Liver (tissue), 9 donors: ENCODE measurements around the gene NUCB2. TPM values are rescaled to one million over a fixed set of nuclear protein-coding genes. Genes with fewer than 3 reads are reported as not detected.

Experiments
- DNase-seq: peaks from one replicate; pipeline ENCODE4 v3.0.0-alpha.2; 2017; ENCODE audit warnings: low spot score
- H3K27ac ChIP-seq, 2 donors: one replicate each; pipeline ENCODE4 v1.7.0; 2013; ENCODE audit warnings: inconsistent platforms in 2 of 2, low read length in 2 of 2, control low read depth in 1 of 2, low read depth in 1 of 2, mild to moderate bottlenecking in 1 of 2
- H3K27me3 ChIP-seq, 4 donors: one replicate each; pipeline versions ENCODE4 v1.6.1 to v1.7.0; 2013; ENCODE audit warnings: low read length in 3 of 4, inconsistent platforms in 1 of 4, mild to moderate bottlenecking in 1 of 4, moderate library complexity in 1 of 4; ENCODE audit not compliant: control insufficient read depth in 4 of 4, insufficient read depth in 4 of 4
- H3K36me3 ChIP-seq, 4 donors: one replicate each; pipeline versions ENCODE4 v1.6.1 to v1.7.0; 2013; ENCODE audit warnings: low read length in 3 of 4, mild to moderate bottlenecking in 3 of 4, low read depth in 1 of 4, moderate library complexity in 1 of 4; ENCODE audit not compliant: control insufficient read depth in 4 of 4, insufficient read depth in 3 of 4
- H3K4me1 ChIP-seq, 4 donors: one replicate each; pipeline versions ENCODE4 v1.6.1 to v1.7.0; 2013; ENCODE audit warnings: low read length in 3 of 4, mild to moderate bottlenecking in 3 of 4, moderate library complexity in 1 of 4; ENCODE audit not compliant: control insufficient read depth in 4 of 4, insufficient read depth in 4 of 4
- H3K4me3 ChIP-seq, 3 donors: one replicate each; pipeline versions ENCODE4 v1.6.1 to v1.7.0; 2013; ENCODE audit warnings: low read length in 3 of 3, control low read depth in 1 of 3, low read depth in 1 of 3, mild to moderate bottlenecking in 1 of 3
- H3K9ac ChIP-seq, 2 donors: one replicate each; pipeline ENCODE4 v1.7.0; 2013; ENCODE audit warnings: low read length in 2 of 2, mild to moderate bottlenecking in 2 of 2, moderate library complexity in 2 of 2, control low read depth in 1 of 2, low read depth in 1 of 2
- H3K9me3 ChIP-seq, 4 donors: one replicate each; pipeline versions ENCODE4 v1.6.1 to v1.7.0; 2013; ENCODE audit warnings: low read length in 3 of 4; ENCODE audit not compliant: control insufficient read depth in 4 of 4
- ATF3 ChIP-seq: IDR thresholded peaks from 2 replicates; pipeline ENCODE4 v1.6.1; 2016; ENCODE audit warnings: antibody characterized with exemption
- CTCF ChIP-seq: fragments of 150-350 bp; IDR thresholded peaks from 2 replicates; pipeline ENCODE4 v1.5.1; 2017; ENCODE audit warnings: improper control_type of control experiment, low read depth, low read length; ENCODE audit not compliant: missing input control
- EGR1 ChIP-seq, 2 donors: IDR thresholded peaks; 2 replicates each; pipeline ENCODE4 v1.6.1; 2016 to 2018; ENCODE audit warnings: antibody characterized with exemption in 2 of 2, low read depth in 2 of 2
- FOXA1 ChIP-seq: IDR thresholded peaks from 2 replicates; pipeline ENCODE4 v1.6.1; 2016; ENCODE audit warnings: antibody characterized with exemption
- FOXA2 ChIP-seq: IDR thresholded peaks from 2 replicates; pipeline ENCODE4 v1.6.1; 2016; ENCODE audit warnings: antibody characterized with exemption
- GABPA ChIP-seq, 2 donors: IDR thresholded peaks in 1 of 2; conservative IDR thresholded peaks in 1 of 2; 2 replicates each; pipeline ENCODE4 v1.6.1; 2016; ENCODE audit warnings: antibody characterized with exemption in 2 of 2, mild to moderate bottlenecking in 1 of 2, moderate library complexity in 1 of 2
- HNF4G ChIP-seq: IDR thresholded peaks from 2 replicates; pipeline ENCODE4 v1.6.1; 2016; ENCODE audit warnings: antibody characterized with exemption
- JUND ChIP-seq, 2 donors: IDR thresholded peaks; 2 replicates each; pipeline ENCODE4 v1.6.1; 2016; ENCODE audit warnings: antibody characterized with exemption in 2 of 2
- MAX ChIP-seq: IDR thresholded peaks from 2 replicates; pipeline ENCODE4 v1.6.1; 2016; ENCODE audit warnings: antibody characterized with exemption
- RAD21 ChIP-seq, 2 donors: IDR thresholded peaks; 2 replicates each; pipeline ENCODE4 v1.6.1; 2016; ENCODE audit warnings: antibody characterized with exemption in 2 of 2, mild to moderate bottlenecking in 2 of 2
- REST ChIP-seq: IDR thresholded peaks from 2 replicates; pipeline ENCODE4 v1.6.1; 2016; ENCODE audit warnings: antibody characterized with exemption, mild to moderate bottlenecking
- RXRA ChIP-seq, 2 donors: IDR thresholded peaks; 2 replicates each; pipeline ENCODE4 v1.6.1; 2017 to 2018; ENCODE audit warnings: antibody characterized with exemption in 2 of 2, mild to moderate bottlenecking in 1 of 2
- SP1 ChIP-seq: IDR thresholded peaks from 2 replicates; pipeline ENCODE4 v1.6.1; 2018; ENCODE audit warnings: antibody characterized with exemption, mild to moderate bottlenecking
- TAF1 ChIP-seq: conservative IDR thresholded peaks from 2 replicates; pipeline ENCODE4 v1.6.1; 2016; ENCODE audit warnings: antibody characterized with exemption, mild to moderate bottlenecking
- YY1 ChIP-seq: IDR thresholded peaks from 2 replicates; pipeline ENCODE4 v1.6.1; 2016; ENCODE audit warnings: antibody characterized with exemption, mild to moderate bottlenecking
- ZBTB33 ChIP-seq: IDR thresholded peaks from 2 replicates; pipeline ENCODE4 v1.6.1; 2016; ENCODE audit warnings: antibody characterized with exemption
- WGBS: extraction: QIAGEN DNeasy Blood & Tissue Kit; methylation state at CpG from one replicate; pipeline ENCODE4 v1.1.7; 2013; 5-methylcytosine and 5-hydroxymethylcytosine counted together
- polyA plus RNA-seq, 2 donors: library from polyadenylated mRNA; stranded (reverse) in 1 of 2; unstranded in 1 of 2; fragments of 200-250 nt in 1 of 2; fragments of >200 nt in 1 of 2; fragmentation: Nextera tagmentation in 1 of 2; extraction: Ambion mirVana in 1 of 2; gene quantifications; one replicate each; pipeline versions ENCODE4 v1.2.1 to v1.2.3, GENCODE V29; 2013 to 2015
- total RNA-seq, 2 donors: library from RNA; depleted of rRNA; stranded (reverse); fragments of >200 nt; gene quantifications; one replicate each; pipeline ENCODE4 v1.2.3, GENCODE V29; 2014
- donor health status: healthy.
- donor health status: healthy.
- donor health status: healthy.
- donor health status: healthy.
- donor health status: healthy.

NUCB2 gene
- total and polyA plus RNA-seq, 4 donors = 68.5 to 112 (median 103) TPM

GRCh38 chr11:17347676-17348075 is 71.1 kb downstream of the NUCB2 start:
- 84% methylated on average over 1 of the region's 1 CpG for WGBS
- H3K27ac ChIP-seq = no peak overlapping the region
- H3K9ac ChIP-seq = no peak overlapping the region
- no peak for TF ChIP-seq SP1
- TF ChIP-seq RXRA (IDR thresholded peaks at IDR 0.05) = no peak
- TF ChIP-seq MAX = no peak
- no peak for TF ChIP-seq ATF3
- TF ChIP-seq YY1 = no peak
- no peak overlapping the region for H3K4me3 ChIP-seq
- H3K9me3 ChIP-seq = no peaks in the 10 kb centered on the region
- peaks cover 0 to 2% (median 0%) of the 10 kb centered on the region in 4 donors for H3K36me3 ChIP-seq
- no peaks in the 10 kb centered on the region for H3K27me3 ChIP-seq
- no peak for DNase-seq
- peaks cover 4 to 12% (median 9%) of the 10 kb centered on the region in 4 donors for H3K4me1 ChIP-seq

GRCh38 chr11:17350455-17351171 is 74.1 kb downstream of the NUCB2 start:
- no peak overlapping the region for H3K27ac ChIP-seq
- TF ChIP-seq GABPA (IDR thresholded peaks at IDR 0.05 in 1 of 2, conservative IDR thresholded peaks at IDR 0.05 in 1 of 2) (no peak), ATF3 (no peak), RXRA (IDR thresholded peaks at IDR 0.05) (no peak), JUND (IDR thresholded peaks at IDR 0.05) (no peak), FOXA1 (no peak), FOXA2 (no peak), YY1 (no peak), TAF1 (no peak), SP1 (no peak), HNF4G (no peak), RAD21 (IDR thresholded peaks at IDR 0.05) (no peak), EGR1 (IDR thresholded peaks at IDR 0.05; ENCODE audit: low read depth in 2 of 2) (no peak), MAX (no peak)
- no peaks in the 10 kb centered on the region for H3K27me3 ChIP-seq
- DNase-seq = no peak
- no peaks in the 10 kb centered on the region for H3K9me3 ChIP-seq
- H3K36me3 ChIP-seq = no peaks in the 10 kb centered on the region
- no peak overlapping the region for H3K4me3 ChIP-seq
- H3K9ac ChIP-seq = no peak overlapping the region
- H3K4me1 ChIP-seq = peaks cover 6 to 27% (median 21%) of the 10 kb centered on the region in 4 donors
- WGBS = 93% methylated on average over 7 of the region's 7 CpGs

GRCh38 chr11:17351172-17351509 is 74.6 kb downstream of the NUCB2 start:
- DNase-seq = no peak
- Histone ChIP-seq H3K36me3 (no peaks in the 10 kb centered on the region), H3K9ac (peak overlapping the region in 1 of 2 donors; percentile 9), H3K27me3 (no peaks in the 10 kb centered on the region), H3K9me3 (no peaks in the 10 kb centered on the region), H3K4me1 (peaks cover 6 to 27% (median 21%) of the 10 kb centered on the region in 4 donors), H3K4me3 (peak overlapping the region in 2 of 3 donors; percentile 60 to 71), H3K27ac (no peak overlapping the region)
- WGBS = 27% methylated on average over 12 of the region's 12 CpGs
- no peak for TF ChIP-seq REST
- no peak for TF ChIP-seq FOXA1
- TF ChIP-seq SP1 = no peak
- TF ChIP-seq CTCF = no peak
- TF ChIP-seq ZBTB33 = no peak
- no peak for TF ChIP-seq MAX
- no peak for TF ChIP-seq TAF1
- no peak for TF ChIP-seq ATF3
- no peak for TF ChIP-seq RXRA (IDR thresholded peaks at IDR 0.05)
- TF ChIP-seq YY1 = no peak
- no peak for TF ChIP-seq JUND (IDR thresholded peaks at IDR 0.05)
- TF ChIP-seq RAD21 (IDR thresholded peaks at IDR 0.05) = no peak
- no peak for TF ChIP-seq HNF4G
